Chondrocyte (in vitro differentiated cells): ENCODE results near the gene KDM4C. TPM values are rescaled to one million over a fixed set of nuclear protein-coding genes. Genes with fewer than 3 reads are reported as not detected.

ENCODE experiments used
- DNase-seq: peaks from one replicate; pipeline ENCODE4 v3.0.0; 2021; ENCODE audit warnings: mixed read lengths, low spot score
- H3K27ac Mint-ChIP-seq: one replicate; pipeline ENCODE4 v1.8.0; 2021; ENCODE audit warnings: mild to moderate bottlenecking, moderate library complexity, mixed read lengths; ENCODE audit not compliant: unreplicated experiment
- H3K27me3 Mint-ChIP-seq: 2 replicates; pipeline ENCODE4 v1.8.0; 2021; ENCODE audit warnings: low read depth, mixed read lengths
- H3K36me3 Mint-ChIP-seq: 2 replicates; pipeline ENCODE4 v1.8.0; 2021; ENCODE audit warnings: low read depth, mixed read lengths
- H3K4me1 Mint-ChIP-seq: 2 replicates; pipeline ENCODE4 v1.8.0; 2021; ENCODE audit warnings: low read depth, mild to moderate bottlenecking, mixed read lengths
- H3K4me3 Mint-ChIP-seq: one replicate; pipeline ENCODE4 v1.8.0; 2021; ENCODE audit warnings: mild to moderate bottlenecking, moderate library complexity, mixed read lengths; ENCODE audit not compliant: unreplicated experiment
- H3K9me3 Mint-ChIP-seq: 2 replicates; pipeline ENCODE4 v1.8.0; 2021; ENCODE audit warnings: low read depth, mixed read lengths
- CTCF ChIP-seq: fragments of 200-600 bp; sonication (generic); IDR thresholded peaks from 2 replicates; pipeline ENCODE4 v1.5.0; 2021; ENCODE audit warnings: antibody characterized with exemption, mild to moderate bottlenecking, moderate library complexity
- total RNA-seq: library from RNA; stranded (reverse); gene quantifications from 3 replicates; pipeline ENCODE4 v1.2.1, GENCODE V29; 2021

The KDM4C gene
- total RNA-seq, 1 donor from 2014 or later: 18.1 TPM

GRCh38 chr9:7139886-7140285 is 382.1 kb downstream of the KDM4C start:
- H3K27ac Mint-ChIP-seq: no peak overlapping the region
- TF ChIP-seq CTCF: no peak
- no peaks in the 10 kb centered on the region for H3K9me3 Mint-ChIP-seq
- H3K27me3 Mint-ChIP-seq: no peaks in the 10 kb centered on the region
- H3K36me3 Mint-ChIP-seq: peaks cover 14% of the 10 kb centered on the region
- H3K4me1 Mint-ChIP-seq: peaks cover 9% of the 10 kb centered on the region
- no peak for DNase-seq
- no peak overlapping the region for H3K4me3 Mint-ChIP-seq

- Mint-ChIP-seq H3K36me3 (peaks cover 10% of the 10 kb centered on the region), H3K9me3 (no peaks in the 10 kb centered on the region), H3K4me3 (no peak overlapping the region), H3K27me3 (no peaks in the 10 kb centered on the region), H3K27ac (no peak overlapping the region), H3K4me1 (peaks cover 10% of the 10 kb centered on the region)
- TF ChIP-seq CTCF: no peak
- DNase-seq: no peak
These were observed 382.6 kb downstream of the KDM4C start for GRCh38 chr9:7140401-7140800.

- H3K36me3 Mint-ChIP-seq: peaks cover 5% of the 10 kb centered on the region
- no peaks in the 10 kb centered on the region for H3K9me3 Mint-ChIP-seq
- no peak for DNase-seq
These were observed 385.9 kb downstream of the KDM4C start for GRCh38 chr9:7143645-7144200.

GRCh38 chr9:7144265-7145046 is 386.7 kb downstream of the KDM4C start:
- no peak for DNase-seq
- peaks cover 28% of the 10 kb centered on the region for H3K4me1 Mint-ChIP-seq
- H3K27ac Mint-ChIP-seq: no peak overlapping the region
- H3K4me3 Mint-ChIP-seq: no peak overlapping the region
- TF ChIP-seq CTCF: no peak
- peaks cover 5% of the 10 kb centered on the region for H3K36me3 Mint-ChIP-seq
- H3K9me3 Mint-ChIP-seq: no peaks in the 10 kb centered on the region
- no peaks in the 10 kb centered on the region for H3K27me3 Mint-ChIP-seq

More at GRCh38 chr9:7143645-7144200, 385.9 kb downstream of the KDM4C start:
- Mint-ChIP-seq H3K4me1 (peaks cover 30% of the 10 kb centered on the region), H3K27ac (no peak overlapping the region), H3K27me3 (no peaks in the 10 kb centered on the region), H3K4me3 (no peak overlapping the region)
- TF ChIP-seq CTCF: no peak

GRCh38 chr9:7145361-7146069 is 387.7 kb downstream of the KDM4C start:
- Mint-ChIP-seq H3K27ac (no peak overlapping the region), H3K4me3 (no peak overlapping the region), H3K36me3 (peaks cover 5% of the 10 kb centered on the region), H3K27me3 (no peaks in the 10 kb centered on the region), H3K9me3 (no peaks in the 10 kb centered on the region), H3K4me1 (peaks cover 38% of the 10 kb centered on the region)
- TF ChIP-seq CTCF: no peak
- DNase-seq: no peak
